ENCODE data around the gene LKAAEAR1. TPM values are rescaled to one million over a fixed set of nuclear protein-coding genes. Genes with fewer than 3 reads are reported as not detected.

The LKAAEAR1 gene
- total and polyA plus RNA-seq, 2 experiments from 2014 or later, result 1.2 TPM; not detected in 1

- 36% methylated on average over 8 of the region's 13 CpGs for WGBS (ENCODE audit: low lambda C conversion rate, missing lambda C conversion rate)
- no peak for DNase-seq (ENCODE audit: low spot score)
- Histone ChIP-seq H3K4me3 (no peak overlapping the region), H2AFZ (no peak overlapping the region), H3K4me1 (ENCODE audit: insufficient read depth) (peaks cover 19% of the 10 kb centered on the region), H3K27me3 (peaks cover 38% of the 10 kb centered on the region), H3K4me2 (no peak overlapping the region), H4K20me1 (ENCODE audit: insufficient read depth, poor library complexity, severe bottlenecking) (no peaks in the 10 kb centered on the region), H3K27ac (no peak overlapping the region), H3K9me2 (replicated peaks; ENCODE audit: insufficient read depth) (no peaks in the 10 kb centered on the region), H3K79me2 (no peaks in the 10 kb centered on the region), H3K36me3 (replicated peaks; ENCODE audit: insufficient read depth, low read depth) (no peaks in the 10 kb centered on the region), H3K9me3 (ENCODE audit: low read depth) (no peaks in the 10 kb centered on the region)
- no peak for TF ChIP-seq EZH2phosphoT487 (IDR thresholded peaks at IDR 0.05; ENCODE audit: low read depth, severe bottlenecking, unreplicated experiment)
- TF ChIP-seq EZH2 (IDR thresholded peaks at IDR 0.05; ENCODE audit: borderline replicate concordance), result no peak
- TF ChIP-seq, protein P1, sequence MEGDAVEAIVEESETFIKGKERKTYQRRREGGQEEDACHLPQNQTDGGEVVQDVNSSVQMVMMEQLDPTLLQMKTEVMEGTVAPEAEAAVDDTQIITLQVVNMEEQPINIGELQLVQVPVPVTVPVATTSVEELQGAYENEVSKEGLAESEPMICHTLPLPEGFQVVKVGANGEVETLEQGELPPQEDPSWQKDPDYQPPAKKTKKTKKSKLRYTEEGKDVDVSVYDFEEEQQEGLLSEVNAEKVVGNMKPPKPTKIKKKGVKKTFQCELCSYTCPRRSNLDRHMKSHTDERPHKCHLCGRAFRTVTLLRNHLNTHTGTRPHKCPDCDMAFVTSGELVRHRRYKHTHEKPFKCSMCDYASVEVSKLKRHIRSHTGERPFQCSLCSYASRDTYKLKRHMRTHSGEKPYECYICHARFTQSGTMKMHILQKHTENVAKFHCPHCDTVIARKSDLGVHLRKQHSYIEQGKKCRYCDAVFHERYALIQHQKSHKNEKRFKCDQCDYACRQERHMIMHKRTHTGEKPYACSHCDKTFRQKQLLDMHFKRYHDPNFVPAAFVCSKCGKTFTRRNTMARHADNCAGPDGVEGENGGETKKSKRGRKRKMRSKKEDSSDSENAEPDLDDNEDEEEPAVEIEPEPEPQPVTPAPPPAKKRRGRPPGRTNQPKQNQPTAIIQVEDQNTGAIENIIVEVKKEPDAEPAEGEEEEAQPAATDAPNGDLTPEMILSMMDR (IDR thresholded peaks at IDR 0.05; ENCODE audit: poor library complexity), result no peak
These were observed 2.0 kb downstream of the LKAAEAR1 start for GRCh38 chr20:64082126-64082731.

DNA sequence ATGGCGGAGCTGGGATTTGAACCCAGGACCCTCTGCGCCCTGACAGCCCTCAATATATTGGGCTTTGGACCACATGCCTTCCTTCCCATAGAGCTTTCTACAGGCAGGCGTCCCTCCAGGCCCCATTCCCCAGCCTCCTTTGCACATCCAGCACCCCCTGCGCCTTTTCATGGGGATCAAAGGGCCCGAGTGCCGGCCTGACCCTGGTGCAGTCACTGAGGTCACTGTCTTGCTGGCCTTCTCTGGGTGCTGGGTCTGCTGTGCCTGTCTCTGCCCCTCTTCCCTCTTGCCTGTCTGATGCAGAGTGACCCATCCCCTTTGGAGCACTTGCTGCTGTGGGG is 2.6 kb downstream of the LKAAEAR1 start:
- TF ChIP-seq, protein P1 (IDR thresholded peaks at IDR 0.05; ENCODE audit: poor library complexity), result no peak
- no peak for TF ChIP-seq EZH2 (IDR thresholded peaks at IDR 0.05; ENCODE audit: borderline replicate concordance)
- TF ChIP-seq EZH2phosphoT487 (IDR thresholded peaks at IDR 0.05; ENCODE audit: low read depth, severe bottlenecking, unreplicated experiment), result no peak

DNA sequence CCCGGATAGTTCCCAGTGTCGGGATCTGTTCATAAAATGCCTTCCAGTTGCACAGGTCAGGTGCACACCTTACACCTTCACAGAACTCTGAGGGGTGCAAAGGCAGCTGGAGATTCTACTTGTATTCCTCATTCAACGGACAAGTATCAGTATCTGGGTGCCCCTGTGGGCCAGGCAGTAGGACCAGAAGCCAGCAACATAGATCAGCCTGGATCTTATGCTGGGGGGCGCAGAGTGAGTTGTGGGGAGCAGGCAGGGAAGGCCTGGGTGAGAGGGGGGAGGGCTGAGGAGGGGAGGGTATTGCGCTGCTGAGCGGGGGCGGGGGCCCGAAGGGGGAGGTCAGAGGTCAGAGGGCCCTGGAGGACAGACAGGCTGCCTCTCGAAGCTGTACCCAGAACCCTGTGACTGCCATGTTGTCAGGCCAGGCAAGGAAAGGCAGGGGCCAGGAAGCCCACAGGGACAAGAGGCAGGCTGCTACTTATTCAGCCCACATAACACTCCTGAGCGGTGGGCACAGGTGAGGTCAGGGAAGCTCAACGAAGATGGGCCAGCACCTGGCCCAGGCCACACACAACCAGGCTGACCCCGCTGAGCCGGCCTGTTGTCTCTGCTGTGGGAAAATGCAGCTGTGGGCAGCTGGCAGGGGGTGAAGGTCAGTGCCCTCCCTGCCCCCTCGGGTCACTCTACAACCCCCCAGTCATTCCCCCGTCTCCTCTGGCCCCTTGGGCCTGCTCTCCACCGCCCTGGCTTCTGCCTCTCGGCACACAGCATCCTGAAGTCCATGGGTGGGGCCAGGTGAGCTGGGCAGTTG is 3.2 kb downstream of the LKAAEAR1 start:
- Histone ChIP-seq H4K20me1 (ENCODE audit: insufficient read depth, poor library complexity, severe bottlenecking) (no peaks in the 10 kb centered on the region), H3K27ac (no peak overlapping the region), H3K4me1 (ENCODE audit: insufficient read depth) (peaks cover 19% of the 10 kb centered on the region), H3K27me3 (peaks cover 34% of the 10 kb centered on the region), H3K79me2 (no peaks in the 10 kb centered on the region), H3K9me3 (ENCODE audit: low read depth) (no peaks in the 10 kb centered on the region), H3K9me2 (replicated peaks; ENCODE audit: insufficient read depth) (no peaks in the 10 kb centered on the region), H3K4me2 (peak overlapping the region; percentile 91), H3K36me3 (replicated peaks; ENCODE audit: insufficient read depth, low read depth) (no peaks in the 10 kb centered on the region), H3K4me3 (no peak overlapping the region), H2AFZ (no peak overlapping the region)
- no peak for DNase-seq (ENCODE audit: low spot score)
- WGBS (ENCODE audit: low lambda C conversion rate, missing lambda C conversion rate), result 90% methylated on average over 11 of the region's 17 CpGs
- TF ChIP-seq EZH2 (IDR thresholded peaks at IDR 0.05; ENCODE audit: borderline replicate concordance), result no peak
- TF ChIP-seq EZH2phosphoT487 (IDR thresholded peaks at IDR 0.05; ENCODE audit: low read depth, severe bottlenecking, unreplicated experiment), result no peak
- TF ChIP-seq, protein P1 (IDR thresholded peaks at IDR 0.05; ENCODE audit: poor library complexity), result no peak

More for the DNA sequence above, 2.6 kb downstream of the LKAAEAR1 start:
- H3K27me3 ChIP-seq, result peaks cover 38% of the 10 kb centered on the region
- no peaks in the 10 kb centered on the region for H3K36me3 ChIP-seq (replicated peaks; ENCODE audit: insufficient read depth, low read depth)
- H3K79me2 ChIP-seq, result no peaks in the 10 kb centered on the region
- H3K9me3 ChIP-seq (ENCODE audit: low read depth), result no peaks in the 10 kb centered on the region
- no peak for DNase-seq (ENCODE audit: low spot score)
- no peak overlapping the region for H3K27ac ChIP-seq
- no peaks in the 10 kb centered on the region for H4K20me1 ChIP-seq (ENCODE audit: insufficient read depth, poor library complexity, severe bottlenecking)
- no peak overlapping the region for H3K4me2 ChIP-seq
- H2AFZ ChIP-seq, result no peak overlapping the region
- no peaks in the 10 kb centered on the region for H3K9me2 ChIP-seq (replicated peaks; ENCODE audit: insufficient read depth)
- no peak overlapping the region for H3K4me3 ChIP-seq
- peaks cover 19% of the 10 kb centered on the region for H3K4me1 ChIP-seq (ENCODE audit: insufficient read depth)
- 98% methylated on average over 6 of the region's 6 CpGs for WGBS (ENCODE audit: low lambda C conversion rate, missing lambda C conversion rate)

Data from hepatocyte (in vitro differentiated cells).